ENCODE data around the gene TSTD2.
"Not testable (repeated sequence)": the region's sequence is repeated elsewhere in the genome, so short reads cannot be mapped to it uniquely, and the experiment has no call there.

The TSTD2 gene

DNA sequence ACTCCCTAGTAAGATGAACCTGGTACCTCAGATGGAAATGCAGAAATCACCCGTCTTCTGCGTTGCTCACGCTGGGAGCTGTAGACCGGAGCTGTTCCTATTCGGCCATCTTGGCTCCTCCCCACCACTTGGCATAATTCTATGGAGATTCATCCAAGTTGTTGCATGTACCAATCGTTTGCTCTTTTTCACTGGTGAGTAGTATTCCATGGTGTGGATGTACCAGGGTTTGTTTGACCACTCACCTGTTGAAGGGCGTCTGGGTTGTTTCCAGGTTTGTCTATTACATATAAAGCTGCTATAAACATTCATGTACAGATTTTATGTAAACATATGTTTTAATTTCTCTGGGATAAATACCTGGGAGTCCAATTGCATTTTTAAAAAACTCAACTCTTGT is 46.3 kb downstream of the TSTD2 start:
- not testable (repeated sequence) for DNase-seq (ENCODE audit: low read depth)

DNA sequence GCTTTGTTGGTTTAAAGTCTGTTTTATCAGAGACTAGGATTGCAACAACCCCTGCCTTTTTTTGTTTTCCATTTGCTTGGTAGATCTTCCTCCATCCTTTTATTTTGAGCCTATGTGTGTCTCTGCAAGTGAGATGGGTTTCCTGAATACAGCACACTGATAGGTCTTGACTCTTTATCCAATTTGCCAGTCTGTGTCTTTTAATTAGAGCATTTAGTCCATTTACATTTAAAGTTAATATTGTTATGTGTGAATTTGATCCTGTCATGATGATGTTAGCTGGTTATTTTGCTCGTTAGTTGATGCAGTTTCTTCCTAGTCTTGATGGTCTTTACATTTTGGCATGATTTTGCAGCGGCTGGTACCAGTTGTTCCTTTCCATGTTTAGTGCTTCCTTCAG is 48.4 kb downstream of the TSTD2 start:
- not testable (repeated sequence) for DNase-seq (ENCODE audit: low read depth)

DNA sequence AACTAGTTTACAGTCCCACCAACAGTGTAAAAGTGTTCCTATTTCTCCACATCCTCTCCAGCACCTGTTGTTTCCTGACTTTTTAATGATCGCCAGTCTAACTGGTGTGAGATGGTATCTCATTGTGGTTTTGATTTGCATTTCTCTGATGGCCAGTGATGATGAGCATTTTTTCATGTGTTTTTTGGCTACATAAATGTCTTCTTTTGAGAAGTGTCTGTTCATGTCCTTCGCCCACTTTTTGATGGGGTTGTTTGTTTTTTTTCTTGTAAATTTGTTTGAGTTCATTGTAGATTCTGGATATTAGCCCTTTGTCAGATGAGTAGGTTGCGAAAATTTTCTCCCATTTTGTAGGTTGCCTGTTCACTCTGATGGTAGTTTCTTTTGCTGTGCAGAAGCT is 51.6 kb downstream of the TSTD2 start:
- DNase-seq (ENCODE audit: low read depth) = not testable (repeated sequence)

- DNase-seq (ENCODE audit: low read depth) = no peak
Observed at GRCh38 chr9:97579914-97580313, 53.3 kb downstream of the TSTD2 start.

DNA sequence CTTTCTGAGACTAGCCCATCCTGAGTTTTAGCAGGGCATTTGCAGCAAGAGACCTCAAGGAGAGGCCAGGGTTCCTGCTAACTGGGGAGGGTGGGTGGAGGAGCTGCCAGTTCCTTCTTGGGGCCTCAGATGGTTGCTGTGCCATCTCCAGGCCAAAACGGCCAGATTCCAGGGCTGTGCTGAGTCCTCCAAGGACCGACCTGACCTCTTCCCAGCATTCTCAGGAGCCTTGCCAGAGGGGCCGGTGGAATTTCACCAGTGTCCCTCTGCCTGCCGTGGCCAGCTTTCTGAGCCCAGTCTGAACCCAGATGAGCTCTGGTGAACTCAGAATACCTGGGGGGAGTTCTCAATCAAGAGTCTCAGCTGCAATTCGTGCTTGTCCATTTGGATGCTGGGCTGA is 54.3 kb downstream of the TSTD2 start:
- no peak for DNase-seq (ENCODE audit: low read depth)

- no peak for DNase-seq (ENCODE audit: low read depth)
Observed at GRCh38 chr9:97577051-97577450, 56.1 kb downstream of the TSTD2 start.

DNA sequence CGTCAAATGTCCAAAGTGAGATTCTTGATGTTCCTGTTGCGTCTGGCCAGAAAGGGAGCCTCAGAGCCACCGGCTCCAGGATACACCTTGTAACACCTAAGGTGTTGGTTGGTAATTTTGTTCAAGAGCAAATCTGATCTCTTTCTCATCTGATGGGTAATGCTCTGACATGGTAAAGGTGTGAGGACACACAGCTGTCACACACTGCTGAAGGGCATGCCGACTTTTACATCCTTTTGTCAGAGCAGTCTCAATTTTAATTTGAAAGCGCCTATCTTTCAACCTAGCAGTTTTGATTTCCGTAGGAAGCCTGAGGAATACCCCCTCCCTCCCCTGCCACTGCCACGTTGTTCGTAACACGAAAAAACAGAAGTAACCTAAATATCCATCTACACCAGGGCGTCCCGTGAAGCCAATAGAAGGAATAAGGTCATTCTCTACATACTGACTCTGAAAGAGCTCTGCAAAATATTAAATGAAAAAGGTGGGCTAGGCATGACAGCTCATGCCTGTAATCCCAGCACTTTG is 57.4 kb downstream of the TSTD2 start:
- DNase-seq (ENCODE audit: low read depth) = no peak

DNA sequence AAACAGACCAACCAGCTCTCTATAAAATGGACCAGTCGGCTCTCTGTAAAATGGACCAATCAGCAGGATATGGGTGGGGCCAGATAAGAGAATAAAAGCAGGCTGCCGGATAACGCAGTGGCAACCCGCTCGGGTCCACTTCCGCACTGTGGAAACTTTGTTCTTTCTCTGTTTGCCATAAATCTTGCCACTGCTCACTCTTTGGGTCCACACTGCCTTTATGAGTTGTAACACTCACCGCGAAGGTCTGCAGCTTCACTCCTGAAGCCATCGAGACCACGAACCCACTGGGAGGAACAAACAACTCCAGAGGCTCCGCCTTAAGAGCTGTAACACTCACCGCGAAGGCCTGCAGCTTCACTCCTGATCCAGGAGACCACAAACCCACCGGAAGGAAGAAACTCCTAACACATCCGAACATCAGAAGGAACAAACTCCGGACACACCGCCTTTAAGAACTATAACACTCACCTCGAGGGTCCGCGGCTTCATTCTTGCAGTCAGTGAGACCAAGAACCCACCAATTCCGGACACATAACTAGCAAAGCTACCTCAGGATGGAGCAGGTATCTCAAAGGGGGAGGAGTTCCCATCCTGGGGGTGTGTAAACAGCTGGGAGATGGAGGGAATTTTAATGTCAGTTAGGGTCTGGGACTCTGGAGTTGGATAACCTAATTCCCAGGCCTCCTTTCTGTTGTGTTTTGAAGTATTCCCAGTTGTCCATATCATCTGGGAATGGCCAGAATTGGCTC is 58.1 kb downstream of the TSTD2 start:
- DNase-seq (ENCODE audit: low read depth) = not testable (repeated sequence)

DNA sequence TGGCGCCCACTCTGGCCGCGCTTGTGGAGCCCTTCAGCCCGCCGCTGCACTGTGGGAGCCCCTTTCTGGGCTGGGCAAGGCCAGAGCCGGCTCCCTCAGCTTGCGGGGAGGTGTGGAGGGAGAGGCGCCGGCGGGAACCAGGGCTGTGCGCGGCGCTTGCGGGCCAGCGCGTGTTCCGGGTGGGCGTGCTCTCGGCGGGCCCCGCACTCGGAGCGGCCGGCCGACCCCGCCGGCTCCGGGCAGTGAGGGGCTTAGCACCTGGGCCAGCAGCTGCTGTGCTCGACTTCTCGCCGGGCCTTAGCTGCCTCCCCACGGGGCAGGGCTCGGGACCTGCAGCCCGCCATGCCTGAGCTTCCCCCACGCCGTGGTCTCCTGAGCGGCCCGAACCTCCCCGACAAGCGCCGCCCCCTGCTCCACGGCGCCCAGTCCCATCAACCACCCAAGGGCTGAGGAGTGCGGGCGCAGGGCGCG is 59.0 kb downstream of the TSTD2 start:
- not testable (repeated sequence) for DNase-seq (ENCODE audit: low read depth)

DNA sequence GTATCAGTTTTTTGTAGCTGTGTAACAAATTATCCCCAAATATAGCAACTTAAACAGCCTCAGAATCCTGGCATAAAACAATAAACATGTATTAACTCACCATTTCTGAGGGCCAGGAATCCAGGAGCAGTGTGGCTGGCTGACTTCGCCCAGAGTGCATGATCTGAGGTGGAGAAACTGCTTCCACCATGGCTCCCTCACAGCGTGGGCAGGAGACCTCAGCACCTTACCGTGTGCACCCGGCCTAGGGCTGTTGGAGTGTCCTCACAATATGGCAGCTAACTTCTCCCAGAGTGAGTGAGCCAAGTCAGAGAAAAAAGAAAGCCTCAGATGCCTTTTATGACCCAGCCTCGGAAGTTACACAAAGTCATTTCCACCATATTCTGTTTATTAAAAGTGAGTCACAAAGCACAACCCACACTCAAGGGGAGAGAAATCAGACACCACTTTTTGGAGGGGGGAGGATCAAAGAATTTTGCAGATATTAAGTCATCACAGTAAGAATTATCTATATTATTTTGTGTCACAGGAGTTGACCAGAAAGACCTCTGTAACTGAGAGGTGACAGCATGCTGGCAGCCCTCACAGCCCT is 59.6 kb downstream of the TSTD2 start:
- DNase-seq (ENCODE audit: low read depth) = no peak

- no peak for DNase-seq (ENCODE audit: low read depth)
Observed at GRCh38 chr9:97572892-97573365, 60.2 kb downstream of the TSTD2 start.

DNA sequence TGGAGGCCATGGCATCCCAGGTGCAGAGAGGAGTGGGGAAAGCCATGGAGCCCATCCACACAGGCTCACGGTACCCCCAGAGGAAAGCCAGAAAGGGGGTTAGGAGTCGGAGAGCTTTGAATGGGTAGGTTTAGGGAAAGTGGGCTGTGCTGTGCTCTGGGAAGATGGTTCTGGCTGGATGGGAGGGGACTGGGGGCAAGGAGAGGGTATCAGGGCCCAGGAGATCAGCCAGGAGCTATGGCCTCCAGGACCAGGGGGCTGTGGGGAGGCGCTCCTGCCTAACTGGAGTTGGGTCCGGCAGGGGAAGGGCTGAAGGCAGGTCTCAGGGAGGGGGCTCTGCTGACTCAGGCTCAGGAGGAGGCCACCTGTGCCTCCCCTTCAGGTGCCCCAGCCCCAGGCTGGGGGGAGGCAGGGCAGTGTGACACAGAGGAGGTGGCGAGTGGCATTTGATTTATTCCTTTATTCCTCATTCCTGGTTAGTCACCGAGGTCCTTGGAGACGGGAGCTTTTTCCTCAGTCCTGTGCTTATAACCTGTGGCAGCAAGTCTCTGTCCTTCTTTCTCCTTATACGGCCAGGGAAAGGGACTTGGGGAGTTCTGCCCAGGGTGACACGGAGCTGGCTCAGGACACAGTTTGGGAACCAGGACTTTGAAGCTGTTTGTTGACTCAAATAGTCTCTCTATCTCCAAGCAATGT is 60.8 kb downstream of the TSTD2 start:
- no peak for DNase-seq (ENCODE audit: low read depth)

- DNase-seq (ENCODE audit: low read depth) = no peak
Observed at GRCh38 chr9:97571664-97572063, 61.5 kb downstream of the TSTD2 start.

GRCh38 chr9:97570899-97571298 is 62.3 kb downstream of the TSTD2 start:
- no peak for DNase-seq (ENCODE audit: low read depth)

GRCh38 chr9:97568461-97569275 is 64.5 kb downstream of the TSTD2 start:
- DNase-seq (ENCODE audit: low read depth) = no peak

DNA sequence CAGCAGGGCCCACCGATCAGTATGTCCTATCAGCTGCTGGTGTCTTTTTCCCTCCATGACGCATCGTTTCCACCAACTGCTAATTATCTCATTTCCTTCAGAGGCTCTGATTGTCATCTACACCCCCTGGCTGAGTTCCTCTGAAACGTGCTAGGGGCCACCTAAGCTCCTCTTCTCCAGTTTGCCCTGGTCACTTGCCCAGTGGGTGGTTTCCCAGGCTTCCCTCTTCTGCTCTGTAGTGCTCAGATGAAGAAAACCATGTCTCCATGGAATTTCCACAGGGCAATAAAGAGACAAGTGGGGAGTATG is 65.3 kb downstream of the TSTD2 start:
- DNase-seq (ENCODE audit: low read depth) = no peak

GRCh38 chr9:97567182-97567893 is 65.8 kb downstream of the TSTD2 start:
- DNase-seq (ENCODE audit: low read depth) = no peak

GRCh38 chr9:97565262-97565661 is 67.9 kb downstream of the TSTD2 start:
- DNase-seq (ENCODE audit: low read depth) = no peak

- no peak for DNase-seq (ENCODE audit: low read depth)
Observed at GRCh38 chr9:97564291-97565175, 68.6 kb downstream of the TSTD2 start.

DNA sequence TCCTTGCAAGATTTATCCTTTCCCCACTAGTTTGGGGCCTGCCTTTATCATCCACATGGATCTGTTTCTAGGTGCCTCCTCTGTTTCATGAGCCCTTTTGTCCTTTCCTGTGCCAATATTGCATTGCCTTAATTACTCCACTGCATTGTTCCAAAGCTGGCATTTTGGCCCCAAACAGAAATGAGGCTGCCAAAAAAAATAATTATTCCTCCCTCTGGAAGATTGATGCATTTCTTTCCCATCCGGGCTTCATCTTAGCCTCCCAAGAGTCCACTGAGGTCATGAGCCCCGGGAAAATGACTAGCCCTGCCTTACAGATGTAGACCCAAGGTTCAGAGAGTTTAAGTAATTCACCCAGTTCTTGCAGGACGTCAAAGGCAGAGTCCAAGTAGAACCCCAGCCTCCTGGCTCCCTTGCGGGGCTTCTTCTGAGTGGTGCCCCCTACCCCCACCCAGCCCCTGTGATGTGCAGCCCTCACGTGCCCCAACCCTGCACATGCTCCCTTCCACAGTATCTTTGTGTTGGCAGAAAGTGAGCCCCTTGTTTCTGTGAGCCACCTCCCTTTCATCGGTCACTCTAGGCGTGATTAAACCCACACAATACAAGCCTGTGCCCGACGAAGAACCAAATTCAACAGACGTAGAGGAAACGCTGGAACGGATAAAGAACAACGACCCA is 69.6 kb downstream of the TSTD2 start:
- no peak for DNase-seq (ENCODE audit: low read depth)
